Measurements from ENCODE around the gene C10orf71.

C10orf71 gene

GRCh38 chr10:49325916-49326783 lies 27.2 kb downstream of the C10orf71 start:
- Mint-ChIP-seq H3K4me3 (no peak overlapping the region), H3K27ac (no peak overlapping the region), H3K36me3 (no peaks in the 10 kb centered on the region), H3K4me1 (no peaks in the 10 kb centered on the region), H3K9me3 (no peaks in the 10 kb centered on the region)
- DNase-seq (ENCODE audit: low spot score in 2 of 2) (no peak), ATAC-seq (no peak)

GRCh38 chr10:49327036-49327813 lies 28.3 kb downstream of the C10orf71 start:
- Mint-ChIP-seq H3K27ac (no peak overlapping the region), H3K4me1 (no peaks in the 10 kb centered on the region), H3K9me3 (no peaks in the 10 kb centered on the region), H3K4me3 (no peak overlapping the region), H3K36me3 (no peaks in the 10 kb centered on the region)
- ATAC-seq = no peak
- no peak for DNase-seq (ENCODE audit: low spot score in 2 of 2)

- no peak overlapping the region for H3K4me3 Mint-ChIP-seq
- H3K27ac Mint-ChIP-seq = no peak overlapping the region
- ATAC-seq (no peak), DNase-seq (ENCODE audit: low spot score in 2 of 2) (no peak)
- no peaks in the 10 kb centered on the region for H3K9me3 Mint-ChIP-seq
- H3K4me1 Mint-ChIP-seq = no peaks in the 10 kb centered on the region
- no peaks in the 10 kb centered on the region for H3K36me3 Mint-ChIP-seq
Measured at GRCh38 chr10:49328401-49329145, 29.6 kb downstream of the C10orf71 start.

DNA sequence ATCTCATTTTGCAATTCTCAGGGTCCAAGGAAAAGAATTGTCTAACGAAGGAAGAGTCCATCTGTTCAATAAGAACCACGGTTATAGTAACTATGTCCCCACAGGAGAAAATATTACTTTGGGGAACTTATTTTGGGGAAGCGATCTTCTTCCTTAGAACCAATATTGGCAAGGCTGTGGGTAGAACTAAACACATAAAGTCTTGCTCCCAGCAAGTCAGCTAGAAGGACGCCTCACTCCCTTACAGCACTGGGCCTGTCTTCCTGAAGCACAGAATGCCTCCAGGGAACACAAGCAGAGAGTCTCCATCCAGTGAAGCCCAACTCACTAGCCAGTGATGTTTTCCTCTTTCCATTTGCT lies 30.2 kb downstream of the C10orf71 start:
- H3K4me3 Mint-ChIP-seq = no peak overlapping the region
- no peak for ATAC-seq
- no peaks in the 10 kb centered on the region for H3K9me3 Mint-ChIP-seq
- no peaks in the 10 kb centered on the region for H3K4me1 Mint-ChIP-seq
- H3K27ac Mint-ChIP-seq = no peak overlapping the region
- DNase-seq (ENCODE audit: low spot score in 2 of 2) = no peak
- no peaks in the 10 kb centered on the region for H3K36me3 Mint-ChIP-seq

DNA sequence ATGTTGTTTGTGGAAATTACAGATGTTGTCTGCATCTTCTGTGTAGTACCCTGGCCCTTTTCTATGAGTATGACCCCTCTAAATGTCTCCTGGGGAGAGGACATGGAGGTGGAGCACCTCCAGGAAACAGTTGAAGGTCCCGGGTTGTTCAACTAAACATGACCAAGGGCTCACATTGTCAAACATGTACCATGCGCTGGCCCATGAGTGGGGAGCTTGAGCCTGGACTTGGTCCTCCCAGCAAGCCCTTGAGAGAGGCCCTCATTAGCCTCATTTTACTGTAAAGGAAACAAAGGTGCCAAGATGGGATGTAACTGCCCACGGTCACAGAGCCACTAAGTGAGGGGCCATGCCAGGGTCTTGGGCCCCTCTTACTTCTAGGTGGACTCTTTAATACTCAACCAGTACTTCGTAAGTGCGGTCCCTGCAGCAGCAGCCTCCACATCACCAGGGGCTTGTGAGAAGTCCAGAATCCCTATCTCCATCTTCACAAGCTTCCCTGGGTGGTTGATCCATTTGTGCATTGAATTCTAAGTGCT lies 31.2 kb downstream of the C10orf71 start:
- DNase-seq (ENCODE audit: low spot score in 2 of 2) = no peak
- Mint-ChIP-seq H3K27ac (no peak overlapping the region), H3K4me3 (no peak overlapping the region), H3K4me1 (peaks cover 6% of the 10 kb centered on the region), H3K9me3 (peaks cover under 1% of the 10 kb centered on the region), H3K36me3 (no peaks in the 10 kb centered on the region)
- ATAC-seq = no peak

- ATAC-seq (no peak), DNase-seq (ENCODE audit: low spot score in 2 of 2) (no peak)
- H3K9me3 Mint-ChIP-seq = peaks cover 11% of the 10 kb centered on the region
- H3K4me3 Mint-ChIP-seq = no peak overlapping the region
- H3K27ac Mint-ChIP-seq = no peak overlapping the region
- H3K36me3 Mint-ChIP-seq = no peaks in the 10 kb centered on the region
- peaks cover 15% of the 10 kb centered on the region for H3K4me1 Mint-ChIP-seq
Measured at GRCh38 chr10:49331431-49331830, 32.5 kb downstream of the C10orf71 start.

GRCh38 chr10:49332333-49332732 lies 33.4 kb downstream of the C10orf71 start:
- DNase-seq (ENCODE audit: low spot score in 2 of 2) = no peak
- Mint-ChIP-seq H3K36me3 (no peaks in the 10 kb centered on the region), H3K27ac (no peak overlapping the region), H3K4me3 (no peak overlapping the region), H3K4me1 (peaks cover 15% of the 10 kb centered on the region), H3K9me3 (peaks cover 11% of the 10 kb centered on the region)
- no peak for ATAC-seq

- DNase-seq (ENCODE audit: low spot score in 2 of 2) = no peak
- H3K27ac Mint-ChIP-seq = no peak overlapping the region
- ATAC-seq = no peak
- no peaks in the 10 kb centered on the region for H3K36me3 Mint-ChIP-seq
- H3K9me3 Mint-ChIP-seq = peaks cover 11% of the 10 kb centered on the region
- no peak overlapping the region for H3K4me3 Mint-ChIP-seq
- H3K4me1 Mint-ChIP-seq = peaks cover 15% of the 10 kb centered on the region
Measured at GRCh38 chr10:49332768-49333167, 33.8 kb downstream of the C10orf71 start.

- ATAC-seq = no peak
- H3K4me1 Mint-ChIP-seq = peaks cover 15% of the 10 kb centered on the region
- no peaks in the 10 kb centered on the region for H3K36me3 Mint-ChIP-seq
- H3K27ac Mint-ChIP-seq = no peak overlapping the region
- H3K9me3 Mint-ChIP-seq = peaks cover 11% of the 10 kb centered on the region
- DNase-seq (ENCODE audit: low spot score in 2 of 2) = no peak
- H3K4me3 Mint-ChIP-seq = no peak overlapping the region
Measured at GRCh38 chr10:49333192-49333591, 34.2 kb downstream of the C10orf71 start.

DNA sequence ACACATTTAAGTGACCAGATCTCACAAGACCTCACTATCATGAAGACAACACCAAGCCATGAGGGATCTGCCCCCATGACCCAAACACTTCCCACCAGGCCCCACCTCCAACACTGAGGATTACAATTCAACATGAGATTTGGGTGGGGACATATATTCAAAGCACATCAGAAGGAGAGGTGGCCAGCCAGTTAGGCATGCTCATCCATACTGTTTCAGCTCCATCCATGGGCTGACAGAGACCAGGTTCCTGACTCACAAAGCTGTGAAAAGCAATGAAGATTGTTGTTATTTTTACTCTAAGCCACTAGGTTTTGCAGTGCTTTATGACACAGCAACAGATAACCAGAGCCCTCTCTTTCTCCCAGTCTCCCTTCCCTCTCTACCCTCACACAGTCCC lies 36.0 kb downstream of the C10orf71 start:
- ATAC-seq = no peak
- peaks cover 11% of the 10 kb centered on the region for H3K9me3 Mint-ChIP-seq
- no peak overlapping the region for H3K4me3 Mint-ChIP-seq
- peaks cover 15% of the 10 kb centered on the region for H3K4me1 Mint-ChIP-seq
- H3K27ac Mint-ChIP-seq = peak overlapping the region; percentile 91
- DNase-seq (ENCODE audit: low spot score in 2 of 2) = no peak
- no peaks in the 10 kb centered on the region for H3K36me3 Mint-ChIP-seq

GRCh38 chr10:49335364-49335972 lies 36.5 kb downstream of the C10orf71 start:
- Mint-ChIP-seq H3K27ac (peak overlapping the region; percentile 91), H3K4me1 (peaks cover 15% of the 10 kb centered on the region), H3K9me3 (peaks cover 11% of the 10 kb centered on the region), H3K4me3 (no peak overlapping the region), H3K36me3 (no peaks in the 10 kb centered on the region)
- DNase-seq (ENCODE audit: low spot score in 2 of 2) (no peak), ATAC-seq (peak; percentile 67)

DNA sequence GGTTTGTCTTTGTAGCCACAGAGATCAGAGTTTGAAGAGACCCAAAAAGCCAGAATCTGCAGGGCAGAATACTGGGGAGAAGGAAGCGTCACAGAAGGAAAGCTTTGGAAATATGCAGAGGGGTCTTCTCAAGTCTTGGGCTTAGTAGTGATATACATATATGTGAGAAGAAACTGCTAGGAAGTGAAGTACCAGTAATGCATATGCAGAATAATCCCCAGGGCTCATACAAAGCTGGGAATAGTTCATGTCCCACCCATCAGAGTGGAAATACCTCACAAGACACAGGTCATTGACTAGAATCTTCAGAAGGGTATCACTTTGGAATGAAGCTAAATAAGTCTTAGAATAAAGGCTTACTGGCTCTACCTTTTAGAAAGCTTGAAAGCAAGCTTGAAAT lies 39.6 kb downstream of the C10orf71 start:
- peaks cover 15% of the 10 kb centered on the region for H3K4me1 Mint-ChIP-seq
- no peak overlapping the region for H3K4me3 Mint-ChIP-seq
- H3K27ac Mint-ChIP-seq = no peak overlapping the region
- peaks cover 11% of the 10 kb centered on the region for H3K9me3 Mint-ChIP-seq
- DNase-seq (ENCODE audit: low spot score in 2 of 2) (no peak), ATAC-seq (no peak)
- no peaks in the 10 kb centered on the region for H3K36me3 Mint-ChIP-seq

- Mint-ChIP-seq H3K9me3 (peaks cover 4% of the 10 kb centered on the region), H3K36me3 (no peaks in the 10 kb centered on the region), H3K4me1 (no peaks in the 10 kb centered on the region), H3K27ac (no peak overlapping the region), H3K4me3 (no peak overlapping the region)
- ATAC-seq (no peak), DNase-seq (ENCODE audit: low spot score in 2 of 2) (no peak)
Measured at GRCh38 chr10:49344840-49345239, 45.9 kb downstream of the C10orf71 start.

- H3K4me3 Mint-ChIP-seq = no peak overlapping the region
- H3K4me1 Mint-ChIP-seq = no peaks in the 10 kb centered on the region
- no peaks in the 10 kb centered on the region for H3K36me3 Mint-ChIP-seq
- DNase-seq (ENCODE audit: low spot score in 2 of 2) (no peak), ATAC-seq (no peak)
- H3K27ac Mint-ChIP-seq = no peak overlapping the region
- peaks cover 9% of the 10 kb centered on the region for H3K9me3 Mint-ChIP-seq
Measured at GRCh38 chr10:49347342-49347741, 48.4 kb downstream of the C10orf71 start.

GRCh38 chr10:49347827-49348226 lies 48.9 kb downstream of the C10orf71 start:
- no peak for DNase-seq (ENCODE audit: low spot score in 2 of 2)
- H3K27ac Mint-ChIP-seq = no peak overlapping the region

More at GRCh38 chr10:49347827-49348226, 48.9 kb downstream of the C10orf71 start:
- Mint-ChIP-seq H3K4me1 (no peaks in the 10 kb centered on the region), H3K9me3 (peaks cover 9% of the 10 kb centered on the region), H3K4me3 (no peak overlapping the region), H3K36me3 (no peaks in the 10 kb centered on the region)
- no peak for ATAC-seq
